Heart right ventricle (tissue), 16 donors: ENCODE results near the gene SPRED3. TPM values are rescaled to one million over a fixed set of nuclear protein-coding genes. Genes with fewer than 3 reads are reported as not detected.

ENCODE experiments used
- ATAC-seq, 8 donors: fragments of 200-7000 bp; cut with Tn5 transposase; one replicate each; pipeline ENCODE4 v1.9.1; 2020; ENCODE audit warnings: mild to moderate bottlenecking in 8 of 8, moderate library complexity in 8 of 8, moderate number of reproducible peaks in 1 of 8
- DNase-seq, 2 donors: peaks; one replicate each; pipeline ENCODE4 v3.0.0-alpha.2; 2020
- H3K27ac ChIP-seq, 10 donors: fragments of 200-600 bp; sonication (generic) in 2 of 10; one replicate each; pipeline versions ENCODE4 v1.5.0 to v1.8.0; 2020 to 2022; ENCODE audit warnings: mild to moderate bottlenecking in 3 of 10
- H3K27me3 ChIP-seq, 7 donors: fragments of 200-600 bp; one replicate each; pipeline ENCODE4 v1.8.0; 2021 to 2022; ENCODE audit warnings: mild to moderate bottlenecking in 2 of 7
- H3K36me3 ChIP-seq, 9 donors: fragments of 200-600 bp; sonication (generic) in 1 of 9; one replicate each; pipeline versions ENCODE4 v1.5.0 to v1.8.0; 2020 to 2022; ENCODE audit warnings: mild to moderate bottlenecking in 2 of 9
- H3K4me1 ChIP-seq, 9 donors: fragments of 200-600 bp; sonication (generic) in 1 of 9; one replicate each; pipeline versions ENCODE4 v1.5.0 to v1.8.0; 2020 to 2022; ENCODE audit warnings: mild to moderate bottlenecking in 4 of 9
- H3K4me3 ChIP-seq, 10 donors: fragments of 200-600 bp; sonication (generic) in 2 of 10; one replicate each; pipeline versions ENCODE4 v1.5.0 to v1.8.0; 2020 to 2022; ENCODE audit warnings: mild to moderate bottlenecking in 7 of 10, moderate library complexity in 2 of 10
- H3K9me3 ChIP-seq, 11 donors: fragments of 200-600 bp in 10 of 11; sonication (generic) in 2 of 11; one replicate each; pipeline versions ENCODE4 v1.5.0 to v1.8.0; 2013 to 2022; ENCODE audit warnings: mild to moderate bottlenecking in 2 of 11, control low read depth in 1 of 11, moderate library complexity in 1 of 11
- WGBS, 2 donors: extraction: QIAGEN DNeasy Blood & Tissue Kit; methylation state at CpG; one replicate each; pipeline ENCODE4 v1.1.7; 2013; ENCODE audit warnings: inconsistent platforms in 1 of 2; 5-methylcytosine and 5-hydroxymethylcytosine counted together
- intact Hi-C, 10 donors: fragments of 100-400 bp; cut with DNase I; formaldehyde crosslinking; loops; one replicate each; pipeline versions ENCODE4 v1.11.1 to v1.14.2; 2022
- polyA plus RNA-seq, 2 donors: library from polyadenylated mRNA; stranded (reverse); fragments of 200-250 nt; gene quantifications; one replicate each; pipeline ENCODE4 v1.2.3, GENCODE V29; 2013
- total RNA-seq, 10 donors: library from RNA; stranded (reverse); fragmentation: NEBNext Ultra II Directional in 3 of 10; extraction: Animal tissue kit (Norgen Biotek cat#: 25700) in 3 of 10; gene quantifications; one replicate each; pipeline versions ENCODE4 v1.2.1 to v1.2.4, GENCODE V29; 2021 to 2023
- TF ChIP-seq, protein P1 (sequence below), 9 donors: fragments of 200-600 bp; sonication (generic) in 2 of 9; IDR thresholded peaks; one replicate each; pipeline versions ENCODE4 v1.5.0 to v1.8.0; 2021 to 2022; ENCODE audit warnings: antibody characterized with exemption in 9 of 9, mild to moderate bottlenecking in 5 of 9, moderate library complexity in 1 of 9
- donor health status: Arrhythmogenic right ventricular cardiomyopathy.
- donor health status: ischemic (EF 13 %, LVEDD 7.1; RV severe dilation, severe dysfunction).
- donor health status: healthy with polysubstance abuse.
- donor health status: DM: no; HTN: yes; CAD: no.
- donor health status: DM: no; HTN: no; CAD: no.
- donor health status: ischemic (EF 25% LVEDD 6.9; RV normal size, moderate dysfunction).
- donor health status: ischemic (EF 25% LVEDD 5.7; RV mildly dilated, moderate dysfunction).
- donor health status: healthy.
- donor health status: DM: yes; HTN: yes; CAD: no.
- donor health status: Ischemic cardiomyopathy.
- donor health status: ischemic (EF 35%, LVEDD 5.7; RV mildly dilated, moderate dysfunction).
- donor health status: nonischemic (EF 11% LVEDD 7.7; RV severe dilation, severe dysfunction).
- donor health status: DM: yes; HTN: yes; CAD: no.
- donor health status: PGD.
- donor health status: ischemic (EF 29% LVEDD 5.4; RV normal size, mild dysfunction).
- donor health status: nonischemic (EF 23%, LVEDD 6.1; RV moderate dilation, normal function).

The SPRED3 gene
- total and polyA plus RNA-seq, 12 donors, result 0.17 to 1.7 (median 0.54) TPM

DNA sequence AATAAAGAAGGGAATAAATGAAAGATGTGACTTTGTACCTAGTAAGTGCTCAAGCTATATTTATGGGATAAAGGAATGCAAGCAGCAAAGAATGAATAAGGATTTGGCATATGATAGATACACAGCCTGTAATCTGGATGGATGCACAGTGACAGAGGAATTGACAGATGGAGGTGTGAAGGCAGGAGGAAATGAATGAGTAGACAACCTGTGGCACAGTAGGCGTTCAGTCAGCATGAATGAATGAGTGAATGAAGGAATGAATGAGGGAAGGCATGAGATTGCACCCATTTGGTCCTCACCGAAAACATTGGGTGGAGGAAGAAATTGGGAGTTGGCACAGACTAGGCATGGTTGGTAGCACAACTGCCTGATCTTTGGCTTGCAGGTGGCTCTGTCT is 18.9 kb upstream of the SPRED3 start:
- intact Hi-C loops, result no loop called here
- Histone ChIP-seq H3K9me3 (no peaks in the 10 kb centered on the region), H3K27ac (no peak overlapping the region), H3K36me3 (no peaks in the 10 kb centered on the region), H3K4me3 (no peak overlapping the region), H3K4me1 (peaks cover 0 to 5% (median 0%) of the 10 kb centered on the region in 9 donors), H3K27me3 (peaks cover 0 to 2% (median 0%) of the 10 kb centered on the region in 7 donors)
- DNase-seq (no peak), ATAC-seq (no peak)
- 84 to 85% methylated on average over 2 of the region's 2 CpGs for WGBS, 2 donors
- TF ChIP-seq, protein P1, sequence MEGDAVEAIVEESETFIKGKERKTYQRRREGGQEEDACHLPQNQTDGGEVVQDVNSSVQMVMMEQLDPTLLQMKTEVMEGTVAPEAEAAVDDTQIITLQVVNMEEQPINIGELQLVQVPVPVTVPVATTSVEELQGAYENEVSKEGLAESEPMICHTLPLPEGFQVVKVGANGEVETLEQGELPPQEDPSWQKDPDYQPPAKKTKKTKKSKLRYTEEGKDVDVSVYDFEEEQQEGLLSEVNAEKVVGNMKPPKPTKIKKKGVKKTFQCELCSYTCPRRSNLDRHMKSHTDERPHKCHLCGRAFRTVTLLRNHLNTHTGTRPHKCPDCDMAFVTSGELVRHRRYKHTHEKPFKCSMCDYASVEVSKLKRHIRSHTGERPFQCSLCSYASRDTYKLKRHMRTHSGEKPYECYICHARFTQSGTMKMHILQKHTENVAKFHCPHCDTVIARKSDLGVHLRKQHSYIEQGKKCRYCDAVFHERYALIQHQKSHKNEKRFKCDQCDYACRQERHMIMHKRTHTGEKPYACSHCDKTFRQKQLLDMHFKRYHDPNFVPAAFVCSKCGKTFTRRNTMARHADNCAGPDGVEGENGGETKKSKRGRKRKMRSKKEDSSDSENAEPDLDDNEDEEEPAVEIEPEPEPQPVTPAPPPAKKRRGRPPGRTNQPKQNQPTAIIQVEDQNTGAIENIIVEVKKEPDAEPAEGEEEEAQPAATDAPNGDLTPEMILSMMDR (IDR thresholded peaks at IDR 0.05), result no peak

GRCh38 chr19:38370299-38370698 is 18.2 kb upstream of the SPRED3 start:
- Histone ChIP-seq H3K4me3 (no peak overlapping the region), H3K27ac (no peak overlapping the region), H3K36me3 (no peaks in the 10 kb centered on the region), H3K9me3 (no peaks in the 10 kb centered on the region), H3K27me3 (peaks cover 0 to 2% (median 0%) of the 10 kb centered on the region in 7 donors), H3K4me1 (peaks cover 0 to 7% (median 2%) of the 10 kb centered on the region in 9 donors)
- TF ChIP-seq, protein P1 (IDR thresholded peaks at IDR 0.05), result no peak
- WGBS, 2 donors, result 61 to 65% methylated on average over 12 of the region's 12 CpGs
- intact Hi-C loops, result loop anchor here in 3 of 10 donors (5.0 kb wide), 1 partner anchor 33 kb away; the partner anchor contains the start of gene CATSPERG (in 3 of the 3)
- DNase-seq, result no peak
- no peak for ATAC-seq

- TF ChIP-seq, protein P1 (IDR thresholded peaks at IDR 0.05), result no peak
- H3K9me3 ChIP-seq, result no peaks in the 10 kb centered on the region
- no peak overlapping the region for H3K4me3 ChIP-seq
- peaks cover 0 to 2% (median 0%) of the 10 kb centered on the region in 7 donors for H3K27me3 ChIP-seq
- 82 to 86% methylated on average over 6 of the region's 6 CpGs for WGBS, 2 donors
- intact Hi-C loops, result loop anchor here in 3 of 10 donors (5.0 kb wide), 1 partner anchor 34 kb away; the partner anchor contains the start of gene CATSPERG (in 3 of the 3)
- peaks cover 0 to under 1% (median 0%) of the 10 kb centered on the region in 9 donors for H3K36me3 ChIP-seq
- peaks cover 7 to 15% (median 10%) of the 10 kb centered on the region in 9 donors for H3K4me1 ChIP-seq
- DNase-seq (no peak), ATAC-seq (no peak)
- no peak overlapping the region for H3K27ac ChIP-seq
These were observed 17.4 kb upstream of the SPRED3 start for GRCh38 chr19:38371081-38371480.

GRCh38 chr19:38373907-38374331 is 14.6 kb upstream of the SPRED3 start:
- Histone ChIP-seq H3K36me3 (peaks cover 0 to 29% (median 5%) of the 10 kb centered on the region in 9 donors), H3K27ac (peak overlapping the region in 9 of 10 donors; percentile 69 to 95 (median 85)), H3K9me3 (no peaks in the 10 kb centered on the region), H3K4me3 (peak overlapping the region in 9 of 10 donors; percentile 25 to 90 (median 80)), H3K4me1 (peaks cover 11 to 35% (median 23%) of the 10 kb centered on the region in 9 donors), H3K27me3 (peaks cover 0 to 2% (median 0%) of the 10 kb centered on the region in 7 donors)
- intact Hi-C loops, result loop anchor here in 8 of 10 donors (1.0 to 5.0 kb wide), 4 partner anchors 37 to 39 kb away; partner anchors contain the start of gene CATSPERG (in 4 of the 8)
- TF ChIP-seq, protein P1 (IDR thresholded peaks at IDR 0.05), result no peak
- WGBS, 2 donors, result 73% methylated on average over 6 of the region's 6 CpGs
- DNase-seq, result no peak
- ATAC-seq, result no peak
